GM12891 (cell line): ENCODE measurements around the gene C2orf92.

Experiments used
- POU2F2 ChIP-seq: IDR thresholded peaks from 2 replicates; pipeline ENCODE4 v1.6.1; 2011; ENCODE audit warnings: low read depth, mild to moderate bottlenecking, control low read depth, low read length, moderate library complexity
- TAF1 ChIP-seq: IDR thresholded peaks from 2 replicates; pipeline ENCODE4 v1.6.1; 2011; ENCODE audit warnings: low read depth, low read length, control low read depth

- no peak for TF ChIP-seq POU2F2
- no peak for TF ChIP-seq TAF1
Measured at GRCh38 chr2:97644023-97644717, 25.3 kb upstream of the C2orf92 start.
